Erythroblast (primary cell): ENCODE data around the gene TFDP1.
"Not testable (repeated sequence)": the region's sequence is repeated elsewhere in the genome, so short reads cannot be mapped to it uniquely, and the experiment has no call there.

Experiments used
- GATA1 ChIP-seq: IDR thresholded peaks from 2 replicates; pipeline ENCODE4 v1.6.1; 2011; ENCODE audit warnings: low read depth, mild to moderate bottlenecking, control low read depth, low read length, moderate library complexity
- POLR2A ChIP-seq: IDR thresholded peaks from 2 replicates; pipeline ENCODE4 v1.6.1; 2011; ENCODE audit warnings: mild to moderate bottlenecking, low read length

- TF ChIP-seq POLR2A, GATA1: not testable (repeated sequence)
Measured at GRCh38 chr13:113624640-113625304, 40.2 kb downstream of the TFDP1 start.
